Kidney tubule cell (primary cell): ENCODE measurements around the gene CSMD2.

Experiments used
- DNase-seq: peaks from one replicate; pipeline ENCODE4 v3.0.0-alpha.2; 2018; ENCODE audit warnings: low spot score

CSMD2 gene

GRCh38 chr1:33601751-33602150 is 563.3 kb downstream of the CSMD2 start:
- DNase-seq, result no peak

- no peak for DNase-seq
Measured at GRCh38 chr1:33599516-33600115, 565.4 kb downstream of the CSMD2 start.

- no peak for DNase-seq
Measured at GRCh38 chr1:33588726-33589125, 576.3 kb downstream of the CSMD2 start.

- DNase-seq, result no peak
Measured at GRCh38 chr1:33586795-33587194, 578.2 kb downstream of the CSMD2 start.

GRCh38 chr1:33586106-33586505 is 578.9 kb downstream of the CSMD2 start:
- DNase-seq, result peak; percentile 85

- no peak for DNase-seq
Measured at GRCh38 chr1:33583567-33583966, 581.5 kb downstream of the CSMD2 start.

GRCh38 chr1:33578557-33579448 is 586.2 kb downstream of the CSMD2 start:
- DNase-seq, result no peak

GRCh38 chr1:33577663-33578062 is 587.4 kb downstream of the CSMD2 start:
- DNase-seq, result no peak

- DNase-seq, result no peak
Measured at GRCh38 chr1:33576821-33577599, 588.0 kb downstream of the CSMD2 start.

GRCh38 chr1:33575324-33575879 is 589.6 kb downstream of the CSMD2 start:
- no peak for DNase-seq

- DNase-seq, result no peak
Measured at GRCh38 chr1:33573661-33574060, 591.4 kb downstream of the CSMD2 start.

GRCh38 chr1:33572387-33572786 is 592.6 kb downstream of the CSMD2 start:
- no peak for DNase-seq

GRCh38 chr1:33569331-33569730 is 595.7 kb downstream of the CSMD2 start:
- DNase-seq, result no peak

GRCh38 chr1:33563699-33564098 is 601.3 kb downstream of the CSMD2 start:
- no peak for DNase-seq

- DNase-seq, result no peak
Measured at GRCh38 chr1:33562563-33562962, 602.5 kb downstream of the CSMD2 start.

- DNase-seq, result no peak
Measured at GRCh38 chr1:33561576-33561975, 603.5 kb downstream of the CSMD2 start.

- DNase-seq, result peak; percentile 30
Measured at GRCh38 chr1:33560680-33561079, 604.4 kb downstream of the CSMD2 start.

- no peak for DNase-seq
Measured at GRCh38 chr1:33548721-33549120, 616.3 kb downstream of the CSMD2 start.

- no peak for DNase-seq
Measured at GRCh38 chr1:33548319-33548718, 616.7 kb downstream of the CSMD2 start.

GRCh38 chr1:33547576-33547975 is 617.5 kb downstream of the CSMD2 start:
- no peak for DNase-seq

- no peak for DNase-seq
Measured at GRCh38 chr1:33541966-33542365, 623.1 kb downstream of the CSMD2 start.

- DNase-seq, result no peak
Measured at GRCh38 chr1:33537885-33538284, 627.1 kb downstream of the CSMD2 start.
